Omental fat pad (tissue), 4 donors: Measurements from ENCODE around the gene CAMK1D. TPM values are rescaled to one million over a fixed set of nuclear protein-coding genes. Genes with fewer than 3 reads are reported as not detected.
A peak's percentile ranks its signal among the peaks of the same experiment; 100 is the strongest.
"Not testable (repeated sequence)": the region's sequence is repeated elsewhere in the genome, so short reads cannot be mapped to it uniquely, and the experiment has no call there.

Source experiments
- ATAC-seq: fragments of 150-250 bp; one replicate; pipeline ENCODE4 v1.9.1; 2016; ENCODE audit warnings: mild to moderate bottlenecking, moderate library complexity; ENCODE audit not compliant: low FRiP score
- DNase-seq: peaks from one replicate; pipeline ENCODE4 v3.0.0-alpha.2; 2019; ENCODE audit warnings: low spot score
- total RNA-seq, 4 donors: library from RNA; depleted of rRNA; stranded (reverse); fragments of >200 nt; gene quantifications; one replicate each; pipeline ENCODE4 v1.1.0, GENCODE V29; 2016
- TF ChIP-seq, protein P1 (sequence below), 3 donors: fragments of 450-650 bp; IDR thresholded peaks; one replicate each; pipeline ENCODE4 v1.5.1; 2016 to 2017; ENCODE audit warnings: antibody characterized with exemption in 3 of 3, mild to moderate bottlenecking in 3 of 3, moderate library complexity in 2 of 3

CAMK1D gene
- total RNA-seq, 4 donors from 2014 or later: 6.0 to 15.8 (median 8.8) TPM

DNA sequence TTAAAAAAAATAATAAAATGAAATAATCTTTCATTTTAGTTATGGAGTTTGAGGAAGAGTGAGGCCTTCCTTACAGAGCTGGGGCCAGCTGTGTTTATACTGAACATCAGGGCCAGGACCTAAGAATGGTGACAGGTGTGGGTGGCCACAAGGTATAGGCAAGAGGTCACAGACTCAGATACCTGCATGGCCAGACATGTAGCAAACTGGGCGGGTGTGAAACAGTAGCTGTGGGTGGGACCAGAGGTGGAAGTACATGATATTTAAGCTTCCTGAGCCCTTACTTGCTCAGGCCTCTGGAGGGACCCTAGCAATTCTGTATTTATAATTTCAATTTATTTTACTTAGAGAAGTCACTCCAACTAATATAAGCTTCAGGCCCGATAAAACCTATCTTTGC lies 27.7 kb upstream of the CAMK1D start:
- no peak for DNase-seq
- TF ChIP-seq, protein P1, sequence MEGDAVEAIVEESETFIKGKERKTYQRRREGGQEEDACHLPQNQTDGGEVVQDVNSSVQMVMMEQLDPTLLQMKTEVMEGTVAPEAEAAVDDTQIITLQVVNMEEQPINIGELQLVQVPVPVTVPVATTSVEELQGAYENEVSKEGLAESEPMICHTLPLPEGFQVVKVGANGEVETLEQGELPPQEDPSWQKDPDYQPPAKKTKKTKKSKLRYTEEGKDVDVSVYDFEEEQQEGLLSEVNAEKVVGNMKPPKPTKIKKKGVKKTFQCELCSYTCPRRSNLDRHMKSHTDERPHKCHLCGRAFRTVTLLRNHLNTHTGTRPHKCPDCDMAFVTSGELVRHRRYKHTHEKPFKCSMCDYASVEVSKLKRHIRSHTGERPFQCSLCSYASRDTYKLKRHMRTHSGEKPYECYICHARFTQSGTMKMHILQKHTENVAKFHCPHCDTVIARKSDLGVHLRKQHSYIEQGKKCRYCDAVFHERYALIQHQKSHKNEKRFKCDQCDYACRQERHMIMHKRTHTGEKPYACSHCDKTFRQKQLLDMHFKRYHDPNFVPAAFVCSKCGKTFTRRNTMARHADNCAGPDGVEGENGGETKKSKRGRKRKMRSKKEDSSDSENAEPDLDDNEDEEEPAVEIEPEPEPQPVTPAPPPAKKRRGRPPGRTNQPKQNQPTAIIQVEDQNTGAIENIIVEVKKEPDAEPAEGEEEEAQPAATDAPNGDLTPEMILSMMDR (IDR thresholded peaks at IDR 0.05): no peak
- ATAC-seq: no peak

DNA sequence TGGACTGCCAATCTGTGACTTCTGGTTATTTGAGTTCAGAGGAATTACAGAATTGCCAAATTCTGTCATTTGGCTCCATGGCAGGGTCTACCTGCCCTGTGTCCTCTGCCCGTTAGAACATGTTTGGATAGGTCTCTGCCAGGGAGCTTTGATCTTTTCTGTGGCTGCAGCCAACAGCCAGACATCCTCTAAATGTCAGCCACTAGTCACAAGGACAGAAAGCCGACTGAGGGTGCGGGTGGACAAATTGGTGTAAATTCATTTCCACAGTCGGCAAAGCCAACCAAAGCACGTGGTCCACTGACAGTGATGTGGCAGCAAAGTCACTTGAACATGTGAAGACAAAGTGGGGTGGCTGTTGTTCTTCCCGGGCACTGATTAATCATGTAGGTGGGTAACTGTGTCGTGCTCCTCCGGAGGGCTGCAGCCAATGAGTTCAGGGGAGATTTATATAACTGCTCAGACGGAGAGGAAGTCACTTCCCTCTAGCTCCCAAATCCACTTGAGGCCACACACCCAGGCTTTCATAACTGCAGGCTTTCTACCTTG lies 26.7 kb upstream of the CAMK1D start:
- TF ChIP-seq, protein P1 (IDR thresholded peaks at IDR 0.05): no peak
- DNase-seq: no peak
- no peak for ATAC-seq

DNA sequence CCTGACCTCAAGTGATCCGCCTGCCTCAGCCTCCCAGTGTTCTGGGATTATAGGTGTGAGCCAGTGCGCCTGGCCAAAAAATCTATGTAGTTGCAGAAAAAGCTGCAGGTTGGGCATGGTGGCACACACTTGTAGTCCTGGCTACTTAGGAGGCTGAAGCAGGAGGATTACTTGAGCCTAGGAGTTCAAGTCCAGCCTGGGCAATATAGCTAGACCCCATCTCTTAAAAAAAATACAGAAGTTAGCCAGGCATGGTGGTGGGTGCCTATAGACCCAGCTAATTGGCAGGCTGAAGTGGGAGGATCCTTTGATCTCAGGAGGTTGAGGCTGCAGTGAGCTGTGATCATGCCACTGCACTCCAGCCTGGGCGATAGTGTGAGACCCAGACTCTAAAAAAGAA lies 24.8 kb upstream of the CAMK1D start:
- TF ChIP-seq, protein P1 (IDR thresholded peaks at IDR 0.05): no peak
- ATAC-seq: no peak
- DNase-seq: no peak

DNA sequence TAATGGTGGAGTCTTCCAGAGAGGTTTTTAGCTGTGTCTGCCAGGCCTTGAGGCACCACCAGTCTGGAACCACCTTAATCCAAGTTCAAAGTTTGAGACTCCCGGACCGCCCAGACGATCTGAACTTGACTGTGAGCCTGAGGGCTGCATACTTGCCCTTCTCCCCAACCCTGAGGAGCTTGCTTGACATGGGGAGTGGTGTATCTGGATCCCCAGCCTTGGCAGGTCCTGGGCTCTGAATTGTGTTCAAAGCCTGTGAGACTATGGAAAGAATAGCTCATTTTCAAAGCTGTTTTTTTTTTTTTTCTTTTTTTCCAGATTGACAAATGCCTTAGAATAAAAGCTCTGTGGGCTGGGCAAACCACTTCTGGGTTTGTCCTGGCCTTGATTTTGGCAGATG lies 22.3 kb upstream of the CAMK1D start:
- TF ChIP-seq, protein P1 (IDR thresholded peaks at IDR 0.05): no peak
- ATAC-seq: peak; percentile 14

DNA sequence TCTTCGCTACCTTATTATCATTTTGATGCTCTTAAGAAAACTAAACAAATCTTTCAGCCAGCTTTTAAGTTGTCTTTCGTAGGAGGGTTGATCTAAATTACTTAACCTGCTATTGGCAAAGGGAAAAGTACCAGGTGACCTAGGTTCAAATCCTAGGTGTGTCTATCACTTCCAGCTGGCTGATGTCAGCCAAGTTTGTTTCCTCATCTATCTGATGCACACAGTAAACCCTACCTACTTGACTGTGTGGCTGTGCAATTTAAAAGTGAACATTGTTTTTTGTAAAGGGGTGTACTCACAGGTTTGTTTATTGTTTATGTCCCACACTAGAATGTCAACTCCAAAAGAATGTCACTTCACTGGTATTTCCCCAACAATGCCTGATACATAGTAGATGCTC lies 21.9 kb upstream of the CAMK1D start:
- TF ChIP-seq, protein P1 (IDR thresholded peaks at IDR 0.05): no peak
- DNase-seq (no peak), ATAC-seq (peak; percentile 62)

More for the DNA sequence above, 22.3 kb upstream of the CAMK1D start:
- DNase-seq: no peak

DNA sequence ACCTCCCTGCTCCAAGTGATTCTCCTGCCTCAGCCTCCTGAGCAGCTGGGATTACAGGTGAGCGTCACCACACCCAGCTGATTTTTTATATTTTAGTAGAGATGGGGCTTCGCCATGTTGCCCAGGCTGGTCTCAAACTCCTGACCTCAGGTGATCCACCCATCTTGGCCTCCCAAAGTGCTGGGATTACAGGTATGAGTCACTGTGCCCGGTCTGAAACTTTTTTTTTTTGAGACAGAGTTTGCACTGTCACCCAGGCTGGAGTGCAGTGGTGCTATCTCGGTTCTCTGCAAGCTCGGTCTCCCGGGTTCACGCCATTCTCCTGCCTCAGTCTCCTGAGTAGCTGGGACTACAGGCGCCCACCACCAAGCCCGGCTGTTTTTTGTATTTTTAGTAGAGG lies 21.0 kb upstream of the CAMK1D start:
- DNase-seq, ATAC-seq: not testable (repeated sequence)

DNA sequence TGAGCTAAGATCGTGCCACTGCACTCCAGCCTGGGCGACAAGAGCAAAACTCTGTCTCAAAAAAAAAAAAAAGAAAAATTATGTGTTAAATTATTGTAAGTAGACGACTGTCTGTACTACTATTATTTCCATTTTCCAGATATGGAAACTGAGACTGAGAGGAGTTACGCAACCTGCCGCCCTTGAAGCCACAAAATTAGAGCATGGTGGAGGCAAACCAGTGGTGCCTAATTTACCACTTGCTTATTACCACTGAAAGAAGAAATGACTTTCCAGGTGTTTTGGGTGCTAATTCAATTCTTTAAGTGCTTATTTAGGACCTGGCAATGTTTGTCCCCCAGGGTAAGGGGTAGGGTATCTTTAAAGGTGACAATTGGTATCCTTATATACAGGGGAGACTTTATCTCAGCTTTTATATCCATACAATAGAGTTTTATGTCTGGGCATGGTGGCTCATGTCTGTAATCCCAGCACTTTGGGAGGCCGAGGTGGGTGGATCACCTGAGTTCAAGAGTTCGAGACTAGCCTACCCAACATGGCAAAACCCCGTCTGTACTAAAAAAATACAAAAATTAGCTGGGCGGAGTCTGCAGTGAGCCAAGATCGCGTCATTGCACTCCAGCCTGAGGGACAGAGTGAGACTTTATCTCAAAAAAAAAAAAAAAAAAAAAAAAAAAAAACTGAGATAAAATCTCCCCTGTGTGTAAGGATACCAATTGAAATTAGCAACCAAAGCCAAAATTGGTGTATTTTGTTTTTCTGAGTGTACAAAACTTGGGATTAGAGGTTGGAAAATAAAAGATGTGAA lies 16.6 kb upstream of the CAMK1D start:
- TF ChIP-seq, protein P1 (IDR thresholded peaks at IDR 0.05): no peak
- DNase-seq (no peak), ATAC-seq (no peak)
